ENCODE results near the gene SPECC1L. TPM values are rescaled to one million over a fixed set of nuclear protein-coding genes. Genes with fewer than 3 reads are reported as not detected.

Gene SPECC1L
- total RNA-seq, 1 experiment from 2014 or later = 40.8 TPM

- no peak overlapping the region for H3K9ac ChIP-seq (ENCODE audit: low read length)
- ATAC-seq = no peak
- no peaks in the 10 kb centered on the region for H3K27me3 ChIP-seq (ENCODE audit: insufficient read depth, low read length)
- peaks cover 28 to 40% of the 10 kb centered on the region in 2 experiments; a peak in 3 of 4 replicates for H3K36me3 ChIP-seq (ENCODE audit: control insufficient read depth in 1 of 2, insufficient read depth in 2 of 2, low read length in 2 of 2)
- H3K27ac ChIP-seq (ENCODE audit: low read depth, low read length) = no peak overlapping the region
- ChIA-PET POLR2A (no interaction called here), RAD21 (ENCODE audit: low non-redundant PET in 1 of 2, low total read pairs in 2 of 2, uncharacterized antibody in 2 of 2, unreplicated experiment in 2 of 2) (no interaction called here), CTCF (no interaction called here)
- H2AFZ ChIP-seq (ENCODE audit: low read depth, low read length, poor library complexity, severe bottlenecking) = no peak overlapping the region
- no peaks in the 10 kb centered on the region for H3K4me1 ChIP-seq (ENCODE audit: control insufficient read depth in 1 of 2, insufficient read depth in 2 of 2, low read length in 2 of 2)
- no peaks in the 10 kb centered on the region for H3K9me3 ChIP-seq (ENCODE audit: control insufficient read depth in 1 of 2, insufficient read depth in 1 of 2, low read depth in 1 of 2, low read length in 2 of 2)
- intact Hi-C loops (cut with micrococcal nuclease) = no loop called here
- DNase-seq (ENCODE audit: low read depth, low spot score) = no peak
- peaks cover 5% of the 10 kb centered on the region; the same call in 1 of the 2 replicates for H3K79me2 ChIP-seq (ENCODE audit: insufficient read depth, low read length)
- BruUV-seq (replicated peaks) = no TSS peak
- H3K9me2 ChIP-seq (ENCODE audit: insufficient read depth) = no peaks in the 10 kb centered on the region
- no peaks in the 10 kb centered on the region for H4K20me1 ChIP-seq (ENCODE audit: insufficient read depth)
- TF ChIP-seq ELF1 (IDR thresholded peaks at IDR 0.05; ENCODE audit: borderline replicate concordance, low read depth) = no peak
- no peak for TF ChIP-seq CEBPB (IDR thresholded peaks at IDR 0.05; ENCODE audit: low read depth)
- TF ChIP-seq, protein P1, sequence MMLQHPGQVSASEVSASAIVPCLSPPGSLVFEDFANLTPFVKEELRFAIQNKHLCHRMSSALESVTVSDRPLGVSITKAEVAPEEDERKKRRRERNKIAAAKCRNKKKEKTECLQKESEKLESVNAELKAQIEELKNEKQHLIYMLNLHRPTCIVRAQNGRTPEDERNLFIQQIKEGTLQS (IDR thresholded peaks at IDR 0.05) = no peak
- TF ChIP-seq TCF7L2 (IDR thresholded peaks at IDR 0.05; ENCODE audit: borderline replicate concordance, extremely low read depth, insufficient read depth, insufficient read length) = no peak
- TF ChIP-seq ZBTB33 (IDR thresholded peaks at IDR 0.05; ENCODE audit: extremely low read depth, insufficient replicate concordance, low read length) = no peak
- TF ChIP-seq, protein P2, sequence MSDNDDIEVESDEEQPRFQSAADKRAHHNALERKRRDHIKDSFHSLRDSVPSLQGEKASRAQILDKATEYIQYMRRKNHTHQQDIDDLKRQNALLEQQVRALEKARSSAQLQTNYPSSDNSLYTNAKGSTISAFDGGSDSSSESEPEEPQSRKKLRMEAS (IDR thresholded peaks at IDR 0.05) = no peak
- TF ChIP-seq JUND (IDR thresholded peaks at IDR 0.05) = no peak
- TF ChIP-seq SRF (IDR thresholded peaks at IDR 0.05; ENCODE audit: low read depth) = no peak
- TF ChIP-seq YY1 (IDR thresholded peaks at IDR 0.05; ENCODE audit: extremely low read depth, insufficient replicate concordance, low read depth, low read length) = no peak
- TF ChIP-seq ZNF274 (IDR thresholded peaks at IDR 0.05; ENCODE audit: low read depth, low read length) = no peak
- TF ChIP-seq EZH2phosphoT487 (IDR thresholded peaks at IDR 0.05; ENCODE audit: borderline replicate concordance) = no peak
- TF ChIP-seq CBX3 (IDR thresholded peaks at IDR 0.05; ENCODE audit: low read depth) = no peak
- H3K4me3 ChIP-seq (replicated peaks in 1 of 2; ENCODE audit: low read depth in 1 of 2, low read length in 2 of 2) = no peak overlapping the region
- no peak overlapping the region for H3K4me2 ChIP-seq (ENCODE audit: low read length)
Measured at GRCh38 chr22:24341627-24342026, 71.0 kb downstream of the SPECC1L start.
